HG03108 (cell line): ENCODE measurements around the gene LRRC47.

ENCODE experiments used
- ATAC-seq: cut with Tn5 transposase; IDR thresholded peaks from one replicate; pipeline ENCODE4 v1.9.1; 2021; ENCODE audit warnings: moderate library complexity; ENCODE audit not compliant: unreplicated experiment

LRRC47 gene

GRCh38 chr1:3787349-3787715 is 9.0 kb downstream of the LRRC47 start:
- ATAC-seq: no peak

GRCh38 chr1:3786468-3787348 is 9.6 kb downstream of the LRRC47 start:
- ATAC-seq: no peak

GRCh38 chr1:3785456-3786157 is 10.7 kb downstream of the LRRC47 start:
- ATAC-seq: no peak

- no peak for ATAC-seq
Measured at GRCh38 chr1:3785045-3785444, 11.3 kb downstream of the LRRC47 start.

GRCh38 chr1:3783651-3784474 is 12.4 kb downstream of the LRRC47 start:
- no peak for ATAC-seq

- ATAC-seq: no peak
Measured at GRCh38 chr1:3780901-3781300, 15.4 kb downstream of the LRRC47 start.

- ATAC-seq: no peak
Measured at GRCh38 chr1:3779912-3780416, 16.3 kb downstream of the LRRC47 start.

GRCh38 chr1:3779265-3779911 is 16.9 kb downstream of the LRRC47 start:
- no peak for ATAC-seq

- ATAC-seq: no peak
Measured at GRCh38 chr1:3778590-3779264, 17.6 kb downstream of the LRRC47 start.

GRCh38 chr1:3777647-3778589 is 18.4 kb downstream of the LRRC47 start:
- ATAC-seq: no peak

GRCh38 chr1:3777078-3777547 is 19.2 kb downstream of the LRRC47 start:
- no peak for ATAC-seq

- ATAC-seq: no peak
Measured at GRCh38 chr1:3776231-3776961, 19.9 kb downstream of the LRRC47 start.

- no peak for ATAC-seq
Measured at GRCh38 chr1:3775490-3776230, 20.6 kb downstream of the LRRC47 start.

GRCh38 chr1:3774946-3775489 is 21.3 kb downstream of the LRRC47 start:
- ATAC-seq: no peak

GRCh38 chr1:3774276-3774945 is 21.9 kb downstream of the LRRC47 start:
- no peak for ATAC-seq

- no peak for ATAC-seq
Measured at GRCh38 chr1:3773572-3774275, 22.6 kb downstream of the LRRC47 start.
